Body of pancreas (tissue), 4 donors: ENCODE data around the gene THADA.

Experiments used
- POLR2A ChIP-seq, 3 donors: fragments of 450-650 bp; IDR thresholded peaks; one replicate each; pipeline ENCODE4 v1.6.1; 2016; ENCODE audit warnings: antibody characterized with exemption in 3 of 3, mild to moderate bottlenecking in 2 of 3
- TF ChIP-seq, protein P1 (sequence below), 7 experiments: fragments of 450-650 bp in 4 of 7; fragments of 200-600 bp in 3 of 7; sonication (generic) in 3 of 7; IDR thresholded peaks; one replicate each; pipeline ENCODE4 v1.5.1; 2016 to 2019; ENCODE audit warnings: antibody characterized with exemption in 7 of 7

DNA sequence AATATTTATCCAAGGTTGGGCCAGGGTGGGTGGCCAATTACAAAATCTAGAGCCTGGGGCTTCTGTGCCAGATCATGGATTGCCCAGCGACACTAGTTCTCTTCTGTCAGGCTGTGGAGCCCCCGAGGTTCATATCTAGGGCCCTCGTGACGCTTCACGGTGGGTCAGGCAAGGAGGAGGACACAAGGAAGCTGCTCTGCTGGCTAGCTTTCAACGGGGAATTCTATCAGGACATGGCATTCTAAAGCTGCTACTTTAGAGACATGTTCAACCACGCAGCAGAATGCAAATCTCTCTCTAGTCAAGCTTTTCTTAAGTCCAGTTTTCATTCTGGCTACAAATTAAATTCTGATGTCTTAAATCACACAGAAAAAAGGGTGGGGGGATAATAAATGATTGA, 180.2 kb downstream of the THADA start:
- TF ChIP-seq, protein P1, sequence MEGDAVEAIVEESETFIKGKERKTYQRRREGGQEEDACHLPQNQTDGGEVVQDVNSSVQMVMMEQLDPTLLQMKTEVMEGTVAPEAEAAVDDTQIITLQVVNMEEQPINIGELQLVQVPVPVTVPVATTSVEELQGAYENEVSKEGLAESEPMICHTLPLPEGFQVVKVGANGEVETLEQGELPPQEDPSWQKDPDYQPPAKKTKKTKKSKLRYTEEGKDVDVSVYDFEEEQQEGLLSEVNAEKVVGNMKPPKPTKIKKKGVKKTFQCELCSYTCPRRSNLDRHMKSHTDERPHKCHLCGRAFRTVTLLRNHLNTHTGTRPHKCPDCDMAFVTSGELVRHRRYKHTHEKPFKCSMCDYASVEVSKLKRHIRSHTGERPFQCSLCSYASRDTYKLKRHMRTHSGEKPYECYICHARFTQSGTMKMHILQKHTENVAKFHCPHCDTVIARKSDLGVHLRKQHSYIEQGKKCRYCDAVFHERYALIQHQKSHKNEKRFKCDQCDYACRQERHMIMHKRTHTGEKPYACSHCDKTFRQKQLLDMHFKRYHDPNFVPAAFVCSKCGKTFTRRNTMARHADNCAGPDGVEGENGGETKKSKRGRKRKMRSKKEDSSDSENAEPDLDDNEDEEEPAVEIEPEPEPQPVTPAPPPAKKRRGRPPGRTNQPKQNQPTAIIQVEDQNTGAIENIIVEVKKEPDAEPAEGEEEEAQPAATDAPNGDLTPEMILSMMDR (IDR thresholded peaks at IDR 0.05), result no peak
- no peak for TF ChIP-seq POLR2A (IDR thresholded peaks at IDR 0.05)
